Measurements from ENCODE around the gene COL12A1. TPM values are rescaled to one million over a fixed set of nuclear protein-coding genes. Genes with fewer than 3 reads are reported as not detected.

COL12A1 gene
- total RNA-seq, 4 donors from 2014 or later: 216 to 534 (median 359) TPM

DNA sequence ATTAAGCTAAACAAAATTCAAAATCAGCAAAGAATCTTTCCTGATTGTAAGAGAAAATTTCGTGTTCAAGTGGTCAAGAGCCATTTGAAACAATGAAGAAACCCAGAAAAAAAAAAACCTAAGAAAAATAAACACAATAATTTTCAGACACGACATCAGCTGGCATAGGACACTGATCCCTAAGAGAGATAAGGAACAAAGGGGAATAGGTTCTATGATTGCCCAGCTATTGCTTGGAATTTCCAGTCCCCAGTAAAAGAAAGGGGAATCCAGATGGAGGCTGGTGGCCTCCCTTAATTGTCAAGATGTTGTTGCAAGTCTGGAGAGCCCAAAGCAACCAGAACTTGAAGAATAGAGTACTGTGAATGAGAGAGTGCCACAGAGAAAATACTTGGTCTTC, 48.5 kb downstream of the COL12A1 start:
- TF ChIP-seq CTCF (IDR thresholded peaks at IDR 0.05; ENCODE audit: low read depth): no peak

- TF ChIP-seq CTCF (IDR thresholded peaks at IDR 0.05; ENCODE audit: low read depth): no peak
Measured at GRCh38 chr6:75156186-75156878, 49.5 kb downstream of the COL12A1 start.

GRCh38 chr6:75155631-75156030, 50.2 kb downstream of the COL12A1 start:
- no peak for TF ChIP-seq CTCF (IDR thresholded peaks at IDR 0.05; ENCODE audit: low read depth)

DNA sequence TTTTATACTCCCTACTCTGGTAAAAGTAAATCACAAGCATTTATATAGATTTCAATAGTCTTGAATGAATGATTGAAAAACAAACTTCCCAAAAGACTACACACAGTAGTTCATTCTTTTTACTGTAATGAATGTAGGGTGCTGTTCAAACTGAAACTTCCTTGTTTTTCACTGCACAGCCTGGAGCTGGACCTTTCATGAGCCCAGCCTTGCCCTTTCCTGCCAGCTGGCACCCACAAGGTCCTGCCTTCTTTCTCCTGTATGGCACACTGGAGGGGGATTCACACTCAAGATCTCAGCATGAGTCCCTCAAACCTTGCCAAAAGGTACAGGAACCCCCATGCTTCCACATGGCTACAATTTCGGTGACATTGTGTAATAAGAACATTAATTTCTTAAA, 50.9 kb downstream of the COL12A1 start:
- no peak for TF ChIP-seq CTCF (IDR thresholded peaks at IDR 0.05; ENCODE audit: low read depth)

- no peak for TF ChIP-seq CTCF (IDR thresholded peaks at IDR 0.05; ENCODE audit: low read depth)
Measured at GRCh38 chr6:75150685-75151412, 55.0 kb downstream of the COL12A1 start.

- no peak for TF ChIP-seq CTCF (IDR thresholded peaks at IDR 0.05; ENCODE audit: low read depth)
Measured at GRCh38 chr6:75149696-75150095, 56.2 kb downstream of the COL12A1 start.

DNA sequence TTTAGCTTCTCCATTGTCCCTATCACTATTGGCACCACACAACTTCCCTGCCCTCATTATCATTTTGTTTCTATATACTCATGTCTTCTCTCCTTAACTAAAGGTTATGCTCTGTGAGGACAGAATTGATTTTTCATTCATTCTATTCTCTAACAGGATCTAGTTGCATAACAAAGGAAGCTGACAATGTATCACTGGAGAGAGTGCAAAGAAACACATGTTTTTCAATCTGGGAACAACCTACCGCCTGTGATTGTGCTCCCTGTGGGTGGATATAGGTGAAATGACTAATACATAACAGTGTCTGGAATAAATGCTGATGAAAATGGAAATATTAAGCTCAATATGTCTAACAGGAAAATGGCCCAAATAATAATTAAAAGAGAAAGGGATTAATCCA, 56.6 kb downstream of the COL12A1 start:
- TF ChIP-seq CTCF (IDR thresholded peaks at IDR 0.05; ENCODE audit: low read depth): no peak
